HepG2 (cell line): ENCODE results near the gene HCRTR1. TPM values are rescaled to one million over a fixed set of nuclear protein-coding genes. Genes with fewer than 3 reads are reported as not detected.

Source experiments
- ATAC-seq: fragments of 200-7000 bp; cut with Tn5 transposase; 3 replicates; pipeline ENCODE4 v1.9.1; 2020; ENCODE audit warnings: mild to moderate bottlenecking, moderate library complexity
- BruUV-seq: library from RNA; stranded (reverse); fragments of 400-500 nt; replicated peaks from 2 replicates; lab custom pipeline; 2021; lab: Mats Ljungman, UMichigan
- CTCF ChIA-PET: fragments of 300-600 bp; formaldehyde crosslinking; extraction: SDS; loops from one replicate; lab custom pipeline; 2021; ENCODE audit warnings: low total read pairs, inconsistent platforms, low intra/inter-chr PET ratio; lab: Yijun Ruan, JAX
- POLR2A ChIA-PET: fragments of 350-600 bp; sonication (Branson Sonifier 250); formaldehyde crosslinking; loops from one replicate; lab custom pipeline; 2020; ENCODE audit warnings: antibody characterized with exemption, inconsistent platforms; lab: Yijun Ruan, JAX
- DNase-seq: peaks from one replicate; pipeline ENCODE4 v3.0.0-alpha.2; 2015; ENCODE audit warnings: low spot score
- FAIRE-seq: peaks from 3 replicates; lab custom pipeline; 2011; peaks lifted over from hg19 to GRCh38; lab: Jason Lieb, UNC
- H2AFZ ChIP-seq: one replicate; pipeline ENCODE4 v1.6.1; 2011; ENCODE audit warnings: low read length, inconsistent platforms
- H3K27ac ChIP-seq: fragments of 300-600 bp; 3 replicates; pipeline ENCODE4 v1.8.0; 2011; ENCODE audit warnings: mixed run types, mild to moderate bottlenecking, mixed read lengths, low read length, inconsistent platforms; ENCODE audit not compliant: insufficient read depth; ENCODE audit errors: extremely low read length
- H3K27me3 ChIP-seq, 2 experiments: fragments of 200-600 bp in 1 of 2; 2 replicates in 1 of 2; 3 replicates in 1 of 2; pipeline versions ENCODE4 v1.6.0 to v1.8.0; 2011; ENCODE audit warnings: low read length in 2 of 2, mild to moderate bottlenecking in 2 of 2, moderate library complexity in 2 of 2, inconsistent platforms in 1 of 2; ENCODE audit not compliant: insufficient read depth in 2 of 2, control insufficient read depth in 1 of 2
- H3K36me3 ChIP-seq, 2 experiments: fragments of 200-600 bp in 1 of 2; replicated peaks in 1 of 2; 2 replicates in 1 of 2; 3 replicates in 1 of 2; pipeline versions ENCODE4 v1.5.1 to v1.8.0; 2011; ENCODE audit warnings: low read length in 2 of 2, inconsistent platforms in 1 of 2; ENCODE audit not compliant: insufficient read depth in 2 of 2, control insufficient read depth in 1 of 2
- H3K4me1 ChIP-seq: 2 replicates; pipeline ENCODE4 v1.5.1; 2012; ENCODE audit warnings: low read length, inconsistent platforms; ENCODE audit not compliant: insufficient read depth
- H3K4me2 ChIP-seq: 2 replicates; pipeline ENCODE4 v1.6.0; 2011; ENCODE audit warnings: low read depth, low read length, inconsistent platforms
- H3K4me3 ChIP-seq, 3 experiments: fragments of 200-600 bp in 1 of 3; sonication (generic), shearing (Covaris generic) in 1 of 3; replicated peaks in 1 of 3; 2 replicates each; pipeline ENCODE4 v1.5.1; 2011 to 2016; ENCODE audit warnings: low read length in 3 of 3, inconsistent platforms in 2 of 3, low read depth in 2 of 3, mild to moderate bottlenecking in 2 of 3, control low read depth in 1 of 3, mixed read lengths in 1 of 3; ENCODE audit not compliant: insufficient read depth in 1 of 3
- H3K79me2 ChIP-seq: one replicate; pipeline ENCODE4 v1.6.1; 2011; ENCODE audit warnings: low read length, inconsistent platforms; ENCODE audit not compliant: insufficient read depth
- H3K9ac ChIP-seq: 2 replicates; pipeline ENCODE4 v1.6.0; 2011; ENCODE audit warnings: mild to moderate bottlenecking, low read depth, low read length, inconsistent platforms; ENCODE audit not compliant: insufficient read depth
- H3K9me3 ChIP-seq: 2 replicates; pipeline ENCODE4 v1.5.1; 2012; ENCODE audit warnings: mild to moderate bottlenecking, low read length
- H4K20me1 ChIP-seq: 2 replicates; pipeline ENCODE4 v1.6.0; 2011; ENCODE audit warnings: inconsistent platforms, mild to moderate bottlenecking, low read length, moderate library complexity; ENCODE audit not compliant: insufficient read depth
- ESRRA ChIP-seq: sonication (generic); formaldehyde crosslinking; IDR thresholded peaks from 2 replicates; pipeline ENCODE4 v1.5.1; 2020; ENCODE audit warnings: mild to moderate bottlenecking, low read depth, missing genetic modification reagents
- GTF3A ChIP-seq: sonication (generic); formaldehyde crosslinking; conservative IDR thresholded peaks from 2 replicates; pipeline ENCODE4 v1.4.0; 2020; ENCODE audit warnings: mild to moderate bottlenecking, missing genetic modification reagents
- HOXA5 ChIP-seq: sonication (generic); formaldehyde crosslinking; IDR thresholded peaks from 2 replicates; pipeline ENCODE4 v1.4.0; 2020; ENCODE audit warnings: missing genetic modification reagents
- HOXD1 ChIP-seq: sonication (generic); formaldehyde crosslinking; IDR thresholded peaks from 2 replicates; pipeline ENCODE4 v1.5.0; 2020; ENCODE audit warnings: missing genetic modification reagents
- IKZF1 ChIP-seq: fragments of 450-650 bp; IDR thresholded peaks from 2 replicates; pipeline ENCODE4 v1.7.1; 2016
- ISX ChIP-seq: sonication (generic); formaldehyde crosslinking; conservative IDR thresholded peaks from 2 replicates; pipeline ENCODE4 v1.5.0; 2020; ENCODE audit warnings: missing genetic modification reagents
- MED1 ChIP-seq: sonication (generic); formaldehyde crosslinking; IDR thresholded peaks from 2 replicates; pipeline ENCODE4 v1.4.0; 2020; ENCODE audit warnings: missing genetic modification reagents
- MTF2 ChIP-seq: sonication (generic); formaldehyde crosslinking; IDR thresholded peaks from 2 replicates; pipeline ENCODE4 v1.5.0; 2020; ENCODE audit warnings: missing genetic modification reagents, borderline replicate concordance
- NFKB2 ChIP-seq: sonication (generic); formaldehyde crosslinking; IDR thresholded peaks from 2 replicates; pipeline ENCODE4 v1.4.0; 2020; ENCODE audit warnings: missing genetic modification reagents, borderline replicate concordance
- NFRKB ChIP-seq: fragments of 450-650 bp; IDR thresholded peaks from 2 replicates; pipeline ENCODE4 v1.6.1; 2017
- TOPORS ChIP-seq: sonication (generic); formaldehyde crosslinking; IDR thresholded peaks from 2 replicates; pipeline ENCODE4 v1.8.0; 2023; ENCODE audit warnings: mild to moderate bottlenecking, missing genetic modification reagents
- YEATS4 ChIP-seq: sonication (generic); formaldehyde crosslinking; IDR thresholded peaks from 2 replicates; pipeline ENCODE4 v1.4.0; 2020; ENCODE audit warnings: missing genetic modification reagents, borderline replicate concordance
- ZFP1 ChIP-seq: IDR thresholded peaks from 2 replicates; pipeline ENCODE4 v1.6.1; 2016
- ZNF639 ChIP-seq: conservative IDR thresholded peaks from 2 replicates; pipeline ENCODE4 v1.6.1; 2018; ENCODE audit warnings: missing genetic modification reagents
- ZNF672 ChIP-seq: sonication (generic); formaldehyde crosslinking; IDR thresholded peaks from 2 replicates; pipeline ENCODE4 v1.8.1; 2022; ENCODE audit warnings: missing genetic modification reagents
- WGBS: methylation state at CpG from one replicate; pipeline ENCODE4 v1.1.6; 2017; ENCODE audit warnings: low lambda C conversion rate; 5-methylcytosine and 5-hydroxymethylcytosine counted together
- in situ Hi-C: cut with HindIII; loops from 2 replicates; pipeline ENCODE4 v1.10.0; 2017; ENCODE audit warnings: low pct_unique_long_range_greater_than_20kb; ENCODE audit not compliant: extremely low pct_ligation_motif_present
- intact Hi-C: fragments of 100-400 bp; cut with micrococcal nuclease; formaldehyde crosslinking; loops from one replicate; pipeline ENCODE4 v1.10.0; 2022; ENCODE audit not compliant: unreplicated experiment
- polyA plus RNA-seq, 8 experiments: library from polyadenylated mRNA; depleted of rRNA in 3 of 8; stranded (reverse) in 7 of 8; unstranded in 1 of 8; fragments of >200 nt; fragmentation: Illumina TruSeq in 4 of 8; extraction: Trizol in 4 of 8; gene quantifications; 2 replicates each; pipeline versions ENCODE4 v1.2.1 to v1.2.3, GENCODE V29; 2011 to 2016; ENCODE audit warnings: low read depth in 4 of 8, missing spikeins in 1 of 8, mixed read lengths in 1 of 8; ENCODE audit not compliant: insufficient read depth in 1 of 8
- total RNA-seq, 5 experiments: library from RNA; depleted of rRNA; stranded (reverse); fragments of >200 nt; fragmentation: Illumina TruSeq; extraction: Trizol; gene quantifications; 2 replicates each; pipeline ENCODE4 v1.2.3, GENCODE V29; 2016; ENCODE audit warnings: low read depth in 1 of 5
- TF ChIP-seq, protein P1 (sequence below): sonication (generic); formaldehyde crosslinking; IDR thresholded peaks from 2 replicates; pipeline ENCODE4 v1.5.0; 2020; ENCODE audit warnings: missing genetic modification reagents

HCRTR1 gene
- total and polyA plus RNA-seq, 2 of the 13 experiments (the other 11 are each of a cell fraction or from before 2014, with no cell fraction given), result not detected

DNA sequence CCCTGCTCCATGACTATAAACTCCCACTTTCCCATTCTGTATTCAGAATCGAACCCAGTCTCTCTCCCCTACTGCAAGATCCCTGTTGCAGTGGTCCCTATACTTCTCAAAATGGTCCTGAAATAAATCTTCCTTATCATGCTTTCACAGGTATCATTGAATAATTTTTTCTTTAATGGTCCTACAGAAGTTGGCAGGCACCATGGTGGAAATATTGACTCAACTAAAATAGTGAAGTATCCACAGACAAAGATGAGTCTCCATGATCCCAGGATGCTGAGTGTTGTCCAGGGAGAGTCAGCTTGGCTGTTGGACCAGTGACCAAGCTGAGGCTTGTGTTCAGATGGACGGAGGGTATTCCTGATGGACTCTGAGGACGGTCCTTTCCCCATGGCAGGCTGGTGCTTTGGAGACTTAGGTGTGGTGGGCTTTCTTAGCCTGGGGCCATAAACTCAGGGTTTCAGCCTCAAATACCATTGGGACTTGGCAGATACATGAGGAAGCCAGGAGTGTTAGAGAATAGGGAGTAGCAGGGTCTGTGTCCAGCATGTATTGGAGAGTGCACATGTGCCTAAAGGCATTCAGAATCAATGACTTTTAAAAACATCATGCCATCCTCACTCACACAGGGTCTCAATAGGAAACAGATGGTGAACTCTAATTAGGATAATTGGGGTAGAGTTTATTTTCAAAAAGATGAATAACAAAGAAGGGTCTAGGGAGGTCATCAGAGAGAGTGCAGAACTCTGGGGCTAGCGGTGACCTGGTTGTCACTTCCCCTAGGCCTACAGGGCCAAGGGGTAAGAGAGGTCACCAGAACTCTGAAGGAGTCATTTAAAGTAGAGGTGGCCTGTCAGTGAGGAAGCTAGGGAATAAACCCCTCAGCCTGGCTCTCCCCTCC is 21.4 kb upstream of the HCRTR1 start:
- Histone ChIP-seq H2AFZ (no peak overlapping the region), H3K9ac (no peak overlapping the region)
- no TSS peak for BruUV-seq
- no peak for ATAC-seq
- WGBS, result 39% methylated on average over 4 of the region's 4 CpGs
- TF ChIP-seq MED1 (no peak), MTF2 (CRISPR knock-in tag) (no peak), ZNF639 (no peak), NFRKB (no peak), GTF3A (no peak), HOXD1 (CRISPR knock-in tag) (no peak), IKZF1 (no peak), NFKB2 (no peak), HOXA5 (CRISPR knock-in tag) (no peak), ZNF672 (CRISPR knock-in tag) (no peak), ESRRA (CRISPR knock-in tag) (no peak), YEATS4 (no peak), ZFP1 (no peak), TOPORS (CRISPR knock-in tag) (no peak), ISX (CRISPR knock-in tag) (no peak)
- TF ChIP-seq, protein P1, sequence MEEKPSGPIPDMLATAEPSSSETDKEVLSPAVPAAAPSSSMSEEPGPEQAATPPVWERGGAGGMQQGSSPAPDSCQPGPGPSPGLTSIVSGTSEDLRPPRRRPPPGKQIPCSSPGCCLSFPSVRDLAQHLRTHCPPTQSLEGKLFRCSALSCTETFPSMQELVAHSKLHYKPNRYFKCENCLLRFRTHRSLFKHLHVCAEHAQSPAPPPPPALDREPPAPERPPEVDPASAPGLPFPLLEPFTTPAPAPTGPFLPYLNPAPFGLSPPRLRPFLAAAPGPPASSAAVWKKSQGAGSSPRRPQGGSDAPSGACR (CRISPR knock-in tag), result no peak
- TF ChIP-seq, all 625 proteins: peak for 0
- FAIRE-seq (no peak), DNase-seq (no peak)
- no peak overlapping the region for H3K27ac ChIP-seq
- H3K4me2 ChIP-seq, result no peak overlapping the region
- POLR2A ChIA-PET, result no interaction called here
- H3K79me2 ChIP-seq, result no peaks in the 10 kb centered on the region
- no peaks in the 10 kb centered on the region for H3K9me3 ChIP-seq
- in situ Hi-C loops (loop anchor here (5.0 kb wide), 1 partner anchor 34 kb away; no protein-coding TSS in a partner anchor), intact Hi-C loops (no loop called here)
- no peaks in the 10 kb centered on the region for H4K20me1 ChIP-seq
- peaks cover 0 to 3% of the 10 kb centered on the region in 2 experiments; a peak in 1 of 5 replicates for H3K27me3 ChIP-seq
- CTCF ChIA-PET, result interaction anchor here (0.7 to 7.6 kb wide), 2 partner anchors 32 to 136 kb away, joined by 3 to 106 read pairs; no protein-coding TSS in a partner anchor
- H3K4me3 ChIP-seq, result no peak overlapping the region
- no peaks in the 10 kb centered on the region for H3K4me1 ChIP-seq
- H3K36me3 ChIP-seq, result no peaks in the 10 kb centered on the region
